ENCODE results near the gene HRAS.
"Not testable (repeated sequence)": the region's sequence is repeated elsewhere in the genome, so short reads cannot be mapped to it uniquely, and the experiment has no call there.

The HRAS gene

DNA sequence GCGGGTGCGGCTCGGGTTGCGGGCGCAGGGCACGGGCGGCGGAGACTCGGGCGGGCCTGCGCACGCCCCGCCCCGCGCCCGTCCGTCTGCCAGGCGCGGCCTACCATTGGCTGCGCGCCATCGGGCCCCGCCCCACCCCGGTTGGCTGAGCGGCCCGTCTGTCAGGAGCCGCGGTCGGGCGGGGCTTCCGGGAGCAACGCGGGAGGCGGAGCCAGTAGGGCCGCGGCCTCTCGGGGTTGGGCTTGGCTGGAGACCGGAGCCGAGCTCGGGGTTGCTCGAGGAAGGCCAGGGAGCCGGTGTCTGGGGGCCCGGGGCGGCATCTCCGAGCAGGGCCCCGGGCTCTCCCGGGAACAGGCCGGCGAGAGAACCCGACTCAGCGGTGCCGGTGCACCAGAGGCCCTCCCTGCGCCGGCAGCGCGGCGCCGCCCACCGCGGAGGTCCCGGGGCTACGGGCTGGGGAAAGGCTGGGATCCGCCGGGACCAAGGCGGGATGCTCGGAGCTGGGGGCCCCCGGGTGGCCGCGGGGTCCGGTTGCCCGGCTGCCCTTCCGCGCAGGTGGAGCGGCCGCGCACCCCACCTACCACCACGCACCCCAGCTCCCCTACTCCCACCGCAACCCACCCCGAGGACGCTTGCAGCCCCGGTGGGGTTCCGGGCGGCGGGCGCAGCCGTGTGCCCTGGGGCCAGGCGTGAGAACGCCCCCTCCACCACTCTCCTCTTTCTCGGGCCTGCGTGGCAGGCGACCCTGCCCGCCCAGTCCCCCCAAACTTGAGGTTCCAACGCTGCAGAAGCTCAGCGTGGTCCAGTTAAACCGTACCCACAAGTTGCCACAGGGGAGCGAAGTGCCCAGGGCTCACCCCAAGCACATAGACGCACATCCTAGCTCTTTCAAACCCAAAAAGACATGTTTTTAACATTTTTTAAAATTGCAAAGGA is at the start of gene HRAS:
TSS of gene HRAS (minus strand) at position 58 of the 936 bp plus-strand sequence.
- DNase-seq (ENCODE audit: low read depth, low spot score): peak; percentile 80

DNA sequence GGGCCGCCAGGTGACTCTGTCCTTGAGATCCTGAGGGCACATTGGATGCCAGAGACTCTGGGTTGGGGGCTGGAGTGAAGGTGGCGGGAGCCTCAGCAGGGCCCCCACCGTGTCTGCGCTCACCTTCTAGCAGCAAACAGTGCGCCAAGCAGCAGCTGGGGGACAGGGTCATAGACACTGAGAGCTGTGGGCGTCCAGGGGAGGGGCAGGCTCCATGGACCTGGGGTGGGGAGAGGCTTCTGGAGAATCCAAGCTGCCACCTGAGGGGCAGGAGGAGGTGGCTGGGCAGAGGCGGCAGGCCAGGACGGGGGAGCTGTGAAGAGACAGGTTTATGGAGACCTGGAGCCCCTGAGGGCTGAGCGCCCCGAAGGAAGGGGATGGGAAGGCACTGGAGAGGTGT is 48.9 kb upstream of the HRAS start:
- DNase-seq (ENCODE audit: low read depth, low spot score): no peak

DNA sequence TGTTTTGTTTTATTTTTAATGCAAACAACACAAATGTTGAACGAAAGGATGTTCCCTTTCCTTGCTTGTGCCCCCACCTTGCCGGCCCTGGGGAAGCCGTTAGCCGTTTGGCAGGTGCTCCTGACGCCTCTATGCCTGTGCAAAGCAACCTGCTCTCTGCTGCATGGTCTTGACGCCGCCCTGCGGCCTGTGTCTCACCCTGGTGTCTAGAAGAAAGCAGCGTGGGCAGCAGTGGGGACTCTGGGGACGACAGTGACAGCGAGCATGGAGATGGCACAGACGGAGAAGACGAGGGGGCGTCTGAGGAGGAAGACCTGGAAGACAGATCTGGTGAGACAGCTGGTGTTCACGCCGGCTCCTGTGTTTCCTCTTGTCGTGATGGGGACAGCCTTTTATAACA is 46.4 kb upstream of the HRAS start:
- no peak for DNase-seq (ENCODE audit: low read depth, low spot score)

DNA sequence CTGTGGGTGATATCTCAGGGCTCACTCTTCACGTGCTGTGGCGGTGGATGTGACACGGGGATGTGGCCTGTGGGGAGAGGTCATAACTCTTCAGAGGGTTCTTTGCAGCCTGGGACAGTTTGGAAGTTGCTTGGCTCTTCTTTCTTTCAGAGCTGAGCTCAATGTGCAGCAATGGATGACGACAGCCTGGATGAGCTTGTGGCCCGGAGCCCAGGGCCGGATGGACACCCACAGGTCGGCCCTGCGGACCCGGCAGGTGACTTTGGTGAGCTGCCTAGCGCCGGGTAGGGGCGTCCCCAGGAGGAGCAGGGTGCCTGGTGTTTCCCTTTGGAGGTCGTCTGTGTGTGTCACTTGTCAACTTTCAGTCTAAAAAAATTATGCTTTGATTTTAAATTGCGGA is 46.0 kb upstream of the HRAS start:
- DNase-seq (ENCODE audit: low read depth, low spot score): no peak

DNA sequence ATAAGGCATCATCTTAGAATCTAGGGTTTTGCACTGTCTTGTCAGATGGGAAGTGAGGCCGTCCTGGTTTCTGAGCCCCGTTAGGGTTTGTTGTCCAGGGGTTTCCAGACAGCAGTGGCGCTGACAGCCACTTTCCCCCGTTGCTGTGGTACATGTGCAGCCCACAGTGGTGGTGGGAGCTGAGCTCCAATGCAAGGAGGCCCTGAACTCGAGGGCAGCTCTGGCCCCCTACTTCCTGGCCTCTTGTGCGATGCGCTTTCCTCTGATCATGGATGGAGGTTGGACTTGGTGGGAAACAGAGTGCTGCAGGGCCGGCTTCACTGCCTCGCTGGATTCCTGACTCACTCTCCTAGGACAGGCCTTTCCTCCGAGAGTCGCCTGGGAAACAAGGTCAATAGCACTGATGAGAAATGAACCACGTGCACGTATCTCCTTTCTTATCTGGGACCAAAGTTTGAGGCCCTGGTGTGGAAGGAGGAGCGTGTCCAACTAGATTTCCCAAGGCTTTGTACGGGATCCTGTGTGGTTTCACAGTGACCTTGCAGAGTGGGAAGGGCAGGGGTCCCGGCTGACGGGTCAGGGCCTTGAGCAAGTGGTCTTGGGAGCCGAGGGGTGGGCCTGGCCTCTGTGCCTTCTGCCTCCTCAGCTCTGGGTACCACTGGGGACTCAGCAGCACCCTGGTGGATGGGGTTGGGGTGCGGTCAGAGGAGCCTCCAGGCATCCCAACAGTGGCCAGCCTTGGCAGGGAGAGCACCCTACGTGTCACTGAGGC is 44.6 kb upstream of the HRAS start:
- DNase-seq (ENCODE audit: low read depth, low spot score): no peak

DNA sequence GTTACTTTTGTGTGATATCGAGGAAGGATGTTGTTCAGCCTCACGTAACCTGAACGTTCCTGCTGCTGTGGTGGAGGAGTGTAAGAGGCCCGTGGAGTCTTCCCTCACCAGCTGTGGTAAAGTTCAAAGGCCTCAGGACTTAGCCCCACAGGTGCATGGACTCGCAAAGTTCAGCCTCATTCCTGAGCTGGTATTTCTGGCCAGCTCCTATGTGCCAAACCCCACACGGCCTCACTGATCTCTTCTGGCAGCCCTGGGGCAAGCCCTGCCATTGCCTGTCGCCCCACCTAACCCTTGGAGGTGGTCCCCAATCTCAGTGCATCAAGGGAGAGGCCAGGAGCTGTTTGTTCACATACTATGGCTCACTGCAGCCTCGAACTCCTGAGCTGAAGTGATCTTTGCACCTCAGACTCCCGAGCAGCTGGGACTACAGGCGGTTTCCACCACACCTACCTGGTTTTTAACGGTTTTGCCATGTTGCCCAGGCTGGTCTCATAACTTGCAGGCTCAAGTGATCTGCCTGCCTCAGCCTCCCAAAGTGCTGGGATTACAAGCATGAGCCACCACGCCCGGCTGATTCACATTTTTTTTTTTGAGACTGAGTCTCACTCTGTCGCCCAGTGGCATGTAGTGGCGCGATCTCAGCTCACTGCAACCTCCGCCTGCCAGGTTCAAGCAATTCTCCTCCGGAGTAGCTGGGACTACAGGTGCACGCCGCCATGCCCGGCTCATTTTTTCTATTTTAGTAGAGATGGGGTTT is 43.1 kb upstream of the HRAS start:
- DNase-seq (ENCODE audit: low read depth, low spot score): no peak

DNA sequence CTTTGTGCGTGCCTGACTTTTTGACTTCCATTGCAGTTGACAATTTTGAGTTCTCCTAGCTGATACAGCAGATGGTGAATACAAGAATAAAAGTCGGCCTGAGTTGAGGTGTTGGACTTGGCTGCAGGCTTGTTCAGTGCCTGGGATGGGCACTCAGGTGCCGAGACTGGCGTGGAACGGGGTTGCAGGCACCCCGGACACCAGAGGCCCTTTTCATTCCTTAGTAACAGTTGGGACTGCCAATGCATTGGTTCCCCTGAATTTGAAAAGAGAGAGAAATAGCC is 42.2 kb upstream of the HRAS start:
- no peak for DNase-seq (ENCODE audit: low read depth, low spot score)

DNA sequence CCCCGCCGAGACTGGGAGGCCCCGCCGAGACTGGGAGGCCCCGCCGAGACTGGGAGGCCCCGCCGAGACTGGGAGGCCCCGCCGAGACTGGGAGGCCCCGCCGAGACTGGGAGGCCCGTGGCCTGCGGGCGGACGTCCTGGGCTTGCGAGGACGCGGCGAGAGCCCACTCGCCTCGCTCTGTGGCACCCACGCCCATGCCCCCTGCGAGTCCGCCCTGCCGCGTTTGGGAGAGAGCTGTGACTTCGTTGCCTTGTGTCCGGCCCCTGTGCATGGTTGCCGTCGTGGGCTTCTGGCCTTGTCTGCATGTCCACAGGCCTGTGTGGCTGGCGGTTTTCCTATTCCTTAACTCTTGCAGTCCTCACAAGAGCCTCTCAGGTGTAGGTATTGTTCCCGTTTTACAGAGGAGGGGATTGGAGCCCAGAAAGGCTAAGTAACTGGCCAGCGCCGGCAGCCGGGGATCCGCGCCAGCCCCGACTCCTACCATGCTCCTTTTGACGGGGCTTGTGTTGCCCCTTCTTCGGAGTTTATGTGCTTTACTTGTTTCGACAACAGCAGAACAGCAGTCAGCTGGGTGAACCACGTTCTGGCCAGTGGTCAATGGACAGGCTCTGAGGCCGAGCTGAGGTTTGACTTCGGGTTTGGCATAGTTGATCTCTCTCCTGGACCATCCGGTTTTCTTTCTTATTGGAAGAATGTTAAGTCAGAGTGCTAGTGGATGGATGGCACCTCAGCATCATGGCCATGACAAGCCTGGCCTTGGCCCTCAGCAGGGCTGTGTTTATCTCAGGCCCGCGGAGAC is 41.6 kb upstream of the HRAS start:
- no peak for DNase-seq (ENCODE audit: low read depth, low spot score)

DNA sequence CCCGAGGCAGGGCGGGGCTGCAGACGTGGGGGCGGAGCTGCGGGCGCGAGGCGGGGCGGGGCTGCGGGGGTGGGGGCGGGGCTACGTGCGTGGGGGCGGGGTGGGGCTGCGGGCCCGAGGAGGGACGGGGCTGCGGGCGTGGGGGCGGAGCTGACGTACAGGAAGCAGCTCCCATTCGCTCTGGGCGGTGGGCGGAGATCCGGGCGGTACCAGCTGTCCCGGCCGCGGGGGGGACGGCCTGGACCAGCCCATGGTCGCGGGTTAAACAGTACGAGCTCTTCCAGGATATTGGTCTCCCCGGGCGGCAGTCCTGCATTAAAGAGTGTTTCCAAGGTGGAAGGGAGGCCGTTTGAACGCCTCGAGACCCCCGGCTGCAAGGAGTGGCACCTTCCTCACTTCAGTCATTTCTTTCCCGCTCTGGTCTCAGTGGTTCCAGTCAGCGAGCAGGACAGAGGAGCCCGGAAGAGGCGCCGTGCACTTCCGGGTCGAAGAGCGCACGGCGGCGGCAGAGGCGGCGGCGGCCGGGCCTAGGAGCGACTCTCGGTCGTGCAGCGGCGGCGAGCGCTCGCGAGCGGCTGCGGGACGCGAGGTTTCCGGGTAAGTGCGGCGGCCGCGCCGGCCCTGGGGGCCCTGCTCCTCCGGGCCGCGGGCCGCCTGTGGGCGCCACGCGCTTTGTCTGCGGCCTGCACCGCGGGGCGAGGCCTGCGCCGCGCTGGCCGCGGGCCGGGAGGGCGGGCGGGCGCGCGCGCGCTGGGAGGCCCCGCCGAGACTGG is 40.8 kb upstream of the HRAS start, which contains the start of gene PHRF1:
TSS of gene PHRF1 (plus strand) at position 475 of the 773 bp plus-strand sequence. CDS start 5,043 bp downstream, outside the sequence.
- peak; percentile 86 for DNase-seq (ENCODE audit: low read depth, low spot score)

DNA sequence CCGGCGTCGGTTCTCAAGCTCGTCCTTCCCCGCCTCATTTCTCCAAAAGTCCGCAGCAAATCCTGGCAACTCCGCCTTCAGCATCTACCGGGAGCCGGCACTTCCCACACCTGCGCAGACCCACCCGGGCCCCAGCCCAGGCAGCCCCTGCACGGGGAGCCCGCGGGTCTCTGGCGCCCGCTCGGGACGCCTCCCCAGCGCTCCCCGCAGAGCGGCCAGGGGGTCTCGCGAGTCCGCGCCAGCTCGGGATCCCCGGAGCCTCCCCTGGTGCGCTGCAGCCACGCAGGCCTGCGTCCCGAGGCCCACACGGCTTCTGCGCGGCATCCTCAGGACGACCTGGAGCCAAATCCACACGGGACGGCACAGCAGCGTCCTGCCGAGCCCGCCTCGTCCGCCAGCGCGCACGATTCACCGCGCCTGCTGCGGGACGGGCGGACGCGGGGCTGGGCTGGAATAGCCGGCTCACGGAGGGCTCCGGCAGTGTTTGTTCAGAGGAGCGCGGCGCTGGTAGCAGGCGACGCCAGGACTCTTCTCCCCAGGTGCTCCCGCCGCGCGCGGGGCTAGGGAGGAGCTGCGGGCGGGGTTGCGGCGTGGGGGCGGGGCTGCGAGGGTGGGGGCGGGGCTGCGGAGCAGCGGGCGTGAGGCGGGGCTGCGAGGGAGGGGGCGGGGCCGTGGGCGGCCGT is 40.1 kb upstream of the HRAS start:
- DNase-seq (ENCODE audit: low read depth, low spot score): no peak

DNA sequence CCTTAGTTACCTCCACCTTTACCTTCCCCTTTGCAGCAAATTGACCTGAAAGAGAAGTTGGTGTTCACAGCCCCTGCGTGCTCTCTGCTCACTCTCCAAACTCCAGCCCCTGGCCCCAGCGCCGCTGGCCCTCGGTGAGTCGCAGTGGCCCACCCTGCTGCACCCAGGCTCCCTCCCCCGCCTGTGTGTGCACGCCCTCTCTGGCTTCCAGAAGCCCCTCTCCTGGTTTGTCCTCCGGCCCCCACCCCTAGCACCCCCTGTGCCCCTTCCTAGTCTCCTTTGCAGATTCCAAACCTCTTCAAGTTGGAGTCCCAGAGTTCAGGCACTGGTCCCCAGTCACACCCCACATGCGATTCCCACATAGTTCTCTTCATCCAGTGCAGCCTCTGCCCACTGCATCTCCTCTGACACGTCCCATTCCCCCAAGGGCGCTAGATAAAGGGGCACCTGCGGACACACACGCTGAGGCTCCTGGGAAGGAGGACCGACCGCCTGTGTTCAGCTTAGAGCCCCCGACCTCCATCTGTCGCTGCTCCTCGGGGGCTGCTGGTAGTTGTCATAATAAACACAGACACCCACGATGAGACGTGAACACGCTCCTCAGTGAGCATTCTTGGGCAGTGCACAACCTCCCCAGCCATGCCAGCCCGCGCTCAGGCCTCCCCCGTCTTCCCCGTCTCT is 39.4 kb upstream of the HRAS start:
- no peak for DNase-seq (ENCODE audit: low read depth, low spot score)

DNA sequence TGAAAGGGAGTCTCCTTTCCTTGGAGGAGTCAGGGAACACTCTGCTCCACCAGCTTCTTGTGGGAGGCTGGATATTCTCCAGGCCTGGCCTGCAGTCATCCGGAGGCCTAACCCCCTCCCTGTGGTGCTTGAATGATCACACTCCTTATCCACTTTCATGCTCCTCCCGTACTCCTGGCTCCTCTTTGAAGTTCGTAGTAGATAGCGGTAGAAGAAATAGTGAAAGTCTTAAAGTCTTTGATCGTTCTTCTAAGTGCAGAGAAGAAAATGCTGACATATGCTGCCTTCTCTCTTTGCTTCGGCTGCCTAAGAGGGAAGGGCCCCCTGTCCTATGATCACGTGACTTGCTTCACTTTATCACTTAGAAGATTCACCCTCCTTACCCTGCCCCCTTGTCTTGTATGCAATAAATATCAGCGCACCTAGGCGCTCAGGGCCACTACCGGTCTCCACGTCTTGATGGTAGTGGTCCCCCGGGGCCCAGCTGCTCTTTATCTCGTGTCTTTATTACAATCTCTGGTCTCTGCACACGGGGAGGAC is 38.7 kb upstream of the HRAS start:
- DNase-seq (ENCODE audit: low read depth, low spot score): not testable (repeated sequence)

DNA sequence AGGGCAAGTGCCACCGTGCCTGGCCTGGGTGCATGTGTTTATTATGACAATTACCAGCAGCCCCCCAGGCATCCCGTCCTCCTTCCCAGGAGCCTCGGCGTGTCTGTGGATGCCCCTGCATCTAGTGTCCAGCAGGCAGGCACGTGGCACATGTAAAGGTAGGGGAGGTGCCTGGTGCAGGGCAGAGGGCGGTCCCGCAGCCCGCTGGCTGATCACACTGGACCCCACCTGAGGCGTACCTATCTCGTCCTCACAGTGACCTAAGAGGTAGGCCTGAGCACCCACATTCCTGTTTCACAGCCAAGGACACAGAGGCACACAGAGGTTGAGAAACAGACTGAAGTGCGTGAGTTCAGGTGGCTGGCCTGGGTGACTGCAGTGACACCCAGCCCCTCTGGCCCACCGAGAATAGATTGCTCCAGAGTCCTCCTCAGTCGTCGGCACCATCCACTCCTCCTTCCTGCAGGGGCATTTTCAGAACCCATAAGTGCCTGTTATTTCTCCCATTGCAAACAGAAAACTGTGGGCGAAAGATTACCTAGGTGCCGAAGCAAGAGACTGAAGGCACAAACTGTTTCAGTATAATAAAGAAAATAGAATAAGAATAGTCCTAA is 37.9 kb upstream of the HRAS start:
- no peak for DNase-seq (ENCODE audit: low read depth, low spot score)

DNA sequence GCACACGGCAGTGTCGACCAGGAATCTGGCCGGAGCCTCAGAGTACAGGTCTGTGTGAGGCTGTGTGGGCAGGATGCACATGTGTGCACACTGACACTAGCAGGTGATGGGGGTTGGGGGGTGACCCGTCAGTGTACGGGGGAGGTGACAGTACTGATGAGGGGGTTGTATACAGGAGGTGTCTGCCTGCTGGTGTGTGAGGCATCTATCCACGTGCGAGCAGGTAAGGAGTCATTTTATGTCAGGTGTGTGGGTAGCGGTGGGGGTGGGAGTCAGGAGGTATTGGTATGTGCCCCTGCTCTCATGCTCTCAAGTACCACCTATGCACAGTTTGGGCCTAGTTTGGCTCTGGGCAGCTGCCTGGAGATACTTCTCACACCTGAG is 36.4 kb upstream of the HRAS start:
- no peak for DNase-seq (ENCODE audit: low read depth, low spot score)

DNA sequence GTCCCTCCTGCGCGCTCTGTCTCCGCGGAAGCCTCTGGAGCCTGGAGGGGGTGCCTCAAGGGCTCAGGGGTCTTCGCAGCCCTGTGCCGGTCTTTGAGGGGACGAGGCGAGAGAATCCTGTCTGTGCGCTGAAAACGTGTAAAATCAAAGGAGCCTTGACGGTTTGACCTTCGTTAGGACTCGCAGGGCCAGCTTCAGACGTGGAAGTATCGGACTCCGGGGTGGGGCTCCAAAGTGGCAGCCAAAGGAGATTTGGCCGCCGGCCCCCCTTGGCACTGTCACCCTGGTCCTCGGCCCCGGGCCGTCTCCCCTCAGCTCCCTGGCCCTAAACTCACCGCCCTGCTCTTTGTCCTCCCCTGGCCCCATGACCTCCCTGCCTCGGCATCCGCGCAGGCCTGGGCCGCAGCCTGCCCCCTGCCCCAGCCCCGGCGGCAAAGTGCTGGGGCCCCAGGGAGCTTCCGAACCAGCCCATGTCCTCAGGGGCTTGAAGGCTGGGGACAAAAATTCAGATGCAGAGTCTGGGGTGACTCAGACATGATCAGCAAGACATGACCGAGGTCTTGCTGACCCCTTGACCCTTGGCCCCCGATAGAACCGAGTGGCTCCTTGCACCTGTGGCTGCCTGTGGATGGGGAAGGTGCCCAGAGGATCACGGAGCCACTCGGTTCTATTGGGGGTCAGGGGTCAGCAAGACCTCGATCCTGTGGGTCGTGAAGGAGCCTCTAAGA is 33.9 kb upstream of the HRAS start:
- no peak for DNase-seq (ENCODE audit: low read depth, low spot score)

DNA sequence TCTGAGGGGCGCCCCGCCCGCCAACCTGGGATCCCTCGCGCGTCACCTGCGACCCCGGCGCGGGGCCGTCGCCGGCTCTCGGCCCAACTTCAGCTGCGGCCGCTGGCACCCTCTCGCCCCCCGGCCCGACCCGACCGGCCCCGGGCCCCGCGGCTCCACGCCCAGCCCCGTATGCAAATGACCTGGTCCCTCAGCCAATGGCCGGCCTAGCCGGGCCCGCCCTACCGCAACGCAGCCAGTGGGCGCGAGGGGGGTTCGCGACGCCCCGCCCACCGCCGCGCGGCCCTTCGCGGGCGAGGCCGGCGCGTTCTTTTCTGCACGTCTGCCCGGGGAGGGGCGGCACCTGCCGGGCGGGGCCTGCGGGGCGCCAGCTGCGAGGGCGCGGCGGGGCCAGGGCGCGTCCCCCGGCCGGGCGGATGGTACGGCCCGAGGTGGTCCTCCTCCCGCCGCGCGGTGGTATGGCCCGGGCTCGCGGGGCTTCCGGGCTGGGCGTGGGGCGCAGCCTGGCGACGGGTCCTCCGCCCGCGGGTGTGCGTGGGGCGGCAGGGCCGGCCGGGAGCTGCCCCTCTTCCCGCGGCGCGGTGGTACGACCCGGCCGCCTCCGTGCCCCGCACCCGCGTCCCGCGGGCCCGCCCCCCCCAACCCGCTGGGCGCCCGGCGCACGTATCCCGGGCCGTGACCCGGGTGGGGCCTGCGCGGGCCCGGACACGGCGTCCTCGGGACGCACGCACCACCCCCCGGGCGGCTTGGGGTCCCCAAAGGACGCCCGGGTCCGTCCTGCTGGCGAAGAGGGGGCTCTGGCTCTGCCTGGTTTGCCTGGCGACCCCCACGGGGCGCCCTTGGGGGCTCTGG is 33.2 kb upstream of the HRAS start:
- peak; percentile 65 for DNase-seq (ENCODE audit: low read depth, low spot score)
